Tibial artery (tissue), 4 donors: Measurements from ENCODE around the gene CALML3.
"Not testable (repeated sequence)": the region's sequence is repeated elsewhere in the genome, so short reads cannot be mapped to it uniquely, and the experiment has no call there.

Experiments
- DNase-seq, 2 donors: peaks; one replicate each; pipeline ENCODE4 v3.0.0-alpha.2; 2019
- H3K27ac ChIP-seq, 2 donors: fragments of 200-600 bp; sonication (generic) in 1 of 2; 1 replicate in 1 of 2; 2 replicates in 1 of 2; pipeline ENCODE4 v1.5.1; 2018 to 2019; ENCODE audit warnings: mild to moderate bottlenecking in 1 of 2
- H3K27me3 ChIP-seq, 2 donors: fragments of 200-600 bp; sonication (generic) in 1 of 2; one replicate each; pipeline versions ENCODE4 v1.5.1 to v1.6.0; 2016 to 2019
- H3K36me3 ChIP-seq, 3 donors: fragments of 200-600 bp; sonication (generic) in 2 of 3; one replicate each; pipeline ENCODE4 v1.5.1; 2016 to 2019; ENCODE audit warnings: mild to moderate bottlenecking in 2 of 3
- H3K4me1 ChIP-seq, 4 donors: fragments of 200-600 bp; sonication (generic) in 2 of 4; 1 replicate in 3 of 4; 2 replicates in 1 of 4; pipeline ENCODE4 v1.5.1; 2016 to 2019
- H3K4me3 ChIP-seq, 2 donors: fragments of 200-600 bp; sonication (generic) in 1 of 2; 1 replicate in 1 of 2; 2 replicates in 1 of 2; pipeline ENCODE4 v1.5.1; 2018 to 2019; ENCODE audit warnings: mild to moderate bottlenecking in 2 of 2
- H3K9me3 ChIP-seq, 3 donors: fragments of 200-600 bp; sonication (generic) in 1 of 3; one replicate each; pipeline ENCODE4 v1.5.1; 2016 to 2019
- intact Hi-C: fragments of 100-400 bp; cut with DNase I; formaldehyde crosslinking; loops from one replicate; pipeline ENCODE4 v1.15.0; 2023; ENCODE audit warnings: low total_unique reads
- TF ChIP-seq, protein P1 (sequence below), 2 experiments: fragments of 200-600 bp in 1 of 2; fragments of 450-650 bp in 1 of 2; IDR thresholded peaks; one replicate each; pipeline ENCODE4 v1.5.1; 2017 to 2019; ENCODE audit warnings: antibody characterized with exemption in 2 of 2, mild to moderate bottlenecking in 1 of 2, moderate library complexity in 1 of 2

CALML3 gene

DNA sequence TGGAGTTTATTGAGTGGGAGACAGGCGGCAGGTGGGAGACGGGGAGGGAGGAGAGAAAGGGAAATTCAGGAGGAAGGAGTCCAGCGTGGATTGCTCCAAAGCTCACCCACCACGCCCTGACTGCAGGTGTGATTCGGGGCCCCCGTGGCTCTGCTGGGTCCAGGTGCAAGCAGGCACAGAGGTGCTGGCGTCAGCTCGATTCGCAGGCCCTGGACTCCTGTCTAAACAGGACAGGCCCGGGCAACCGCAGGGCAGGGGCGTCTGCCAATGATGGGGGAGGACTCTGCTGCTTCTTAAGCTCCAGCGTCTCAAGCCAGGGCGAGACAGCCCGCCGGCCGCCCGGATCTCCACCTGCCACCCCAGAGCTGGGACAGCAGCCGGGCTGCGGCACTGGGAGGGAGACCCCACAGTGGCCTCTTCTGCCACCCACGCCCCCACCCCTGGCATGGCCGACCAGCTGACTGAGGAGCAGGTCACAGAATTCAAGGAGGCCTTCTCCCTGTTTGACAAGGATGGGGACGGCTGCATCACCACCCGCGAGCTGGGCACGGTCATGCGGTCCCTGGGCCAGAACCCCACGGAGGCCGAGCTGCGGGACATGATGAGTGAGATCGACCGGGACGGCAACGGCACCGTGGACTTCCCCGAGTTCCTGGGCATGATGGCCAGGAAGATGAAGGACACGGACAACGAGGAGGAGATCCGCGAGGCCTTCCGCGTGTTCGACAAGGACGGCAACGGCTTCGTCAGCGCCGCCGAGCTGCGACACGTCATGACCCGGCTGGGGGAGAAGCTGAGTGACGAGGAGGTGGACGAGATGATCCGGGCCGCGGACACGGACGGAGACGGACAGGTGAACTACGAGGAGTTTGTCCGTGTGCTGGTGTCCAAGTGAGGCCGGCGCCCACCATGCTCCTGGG is at the start of gene CALML3:
Gene CALML3 (plus strand): TSS at position 321 of the 920 bp plus-strand sequence. CDS start 125 bp downstream, at position 446.
- Histone ChIP-seq H3K4me3 (no peak within 1 kb of the TSS), H3K27me3 (no peaks in the 10 kb centered on the region), H3K36me3 (no peaks in the 10 kb centered on the region), H3K27ac (no peak within 1 kb of the TSS), H3K4me1 (peaks cover 0 to 22% (median 11%) of the 10 kb centered on the region in 4 donors), H3K9me3 (no peaks in the 10 kb centered on the region)
- intact Hi-C loops = loop anchor here (5.0 kb wide), 1 partner anchor 63 kb away; no protein-coding TSS in a partner anchor
- TF ChIP-seq, protein P1, sequence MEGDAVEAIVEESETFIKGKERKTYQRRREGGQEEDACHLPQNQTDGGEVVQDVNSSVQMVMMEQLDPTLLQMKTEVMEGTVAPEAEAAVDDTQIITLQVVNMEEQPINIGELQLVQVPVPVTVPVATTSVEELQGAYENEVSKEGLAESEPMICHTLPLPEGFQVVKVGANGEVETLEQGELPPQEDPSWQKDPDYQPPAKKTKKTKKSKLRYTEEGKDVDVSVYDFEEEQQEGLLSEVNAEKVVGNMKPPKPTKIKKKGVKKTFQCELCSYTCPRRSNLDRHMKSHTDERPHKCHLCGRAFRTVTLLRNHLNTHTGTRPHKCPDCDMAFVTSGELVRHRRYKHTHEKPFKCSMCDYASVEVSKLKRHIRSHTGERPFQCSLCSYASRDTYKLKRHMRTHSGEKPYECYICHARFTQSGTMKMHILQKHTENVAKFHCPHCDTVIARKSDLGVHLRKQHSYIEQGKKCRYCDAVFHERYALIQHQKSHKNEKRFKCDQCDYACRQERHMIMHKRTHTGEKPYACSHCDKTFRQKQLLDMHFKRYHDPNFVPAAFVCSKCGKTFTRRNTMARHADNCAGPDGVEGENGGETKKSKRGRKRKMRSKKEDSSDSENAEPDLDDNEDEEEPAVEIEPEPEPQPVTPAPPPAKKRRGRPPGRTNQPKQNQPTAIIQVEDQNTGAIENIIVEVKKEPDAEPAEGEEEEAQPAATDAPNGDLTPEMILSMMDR (IDR thresholded peaks at IDR 0.05) = no peak
- peak; percentile 16 to 59 for DNase-seq

DNA sequence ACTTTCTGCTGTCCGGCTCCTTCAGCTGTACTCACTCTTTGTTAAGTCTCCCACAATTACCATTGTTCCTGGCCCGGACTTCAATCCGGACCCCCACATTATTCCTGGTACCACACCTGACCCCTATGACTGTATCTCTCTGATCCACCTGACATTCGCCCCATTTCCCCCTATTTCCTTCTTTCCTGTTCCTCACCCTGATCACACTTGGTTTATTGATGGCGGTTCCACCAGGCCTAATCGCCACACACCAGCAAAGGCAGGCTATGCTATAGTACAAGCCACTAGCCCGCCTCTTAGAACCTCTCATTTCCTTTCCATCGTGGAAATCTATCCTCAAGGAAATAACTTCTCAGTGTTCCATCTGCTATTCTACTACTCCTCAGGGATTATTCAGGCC is 49.7 kb upstream of the CALML3 start:
- intact Hi-C loops, H3K27me3 ChIP-seq, H3K27ac ChIP-seq, DNase-seq, H3K4me1 ChIP-seq, H3K4me3 ChIP-seq, H3K36me3 ChIP-seq, H3K9me3 ChIP-seq: not testable (repeated sequence)

DNA sequence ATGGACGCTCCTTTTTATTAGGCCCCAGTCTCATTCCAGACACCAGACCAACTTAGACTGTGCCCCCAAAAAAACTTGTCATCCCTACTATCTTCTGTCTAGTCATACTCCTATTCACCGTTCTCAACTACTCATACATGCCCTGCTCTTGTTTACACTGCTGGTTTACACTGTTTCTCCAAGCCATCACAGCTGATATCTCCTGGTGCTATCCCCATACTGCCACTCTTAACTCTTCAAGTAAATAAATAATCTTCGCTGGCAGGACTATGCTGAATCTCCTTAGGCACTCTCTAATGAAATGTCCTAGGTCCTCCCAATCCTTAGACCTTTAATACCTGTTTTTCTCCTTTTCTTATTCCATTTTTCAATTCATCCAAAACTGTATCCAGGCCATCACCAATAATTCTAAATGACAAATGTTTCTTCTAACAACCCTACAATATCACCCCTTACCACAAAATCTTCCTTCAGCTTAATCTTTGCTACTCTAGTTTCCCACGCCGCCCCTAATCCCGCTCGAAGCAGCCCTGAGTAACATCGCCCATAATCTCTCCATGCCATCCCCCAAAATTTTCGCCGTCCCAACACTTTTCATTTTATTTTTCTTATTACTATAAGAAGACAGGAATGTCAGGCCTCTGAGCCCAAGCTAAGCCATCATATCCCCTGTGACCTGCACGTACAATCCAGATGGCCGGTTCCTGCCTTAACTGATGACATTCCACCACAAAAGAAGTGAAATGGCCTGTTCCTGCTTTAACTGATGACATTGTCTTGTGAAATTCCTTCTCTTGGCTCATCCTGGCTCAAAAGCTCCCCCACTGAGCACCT is 48.6 kb upstream of the CALML3 start:
- DNase-seq, H3K4me3 ChIP-seq, H3K27ac ChIP-seq, H3K27me3 ChIP-seq, intact Hi-C loops, H3K9me3 ChIP-seq, H3K4me1 ChIP-seq, H3K36me3 ChIP-seq: not testable (repeated sequence)

DNA sequence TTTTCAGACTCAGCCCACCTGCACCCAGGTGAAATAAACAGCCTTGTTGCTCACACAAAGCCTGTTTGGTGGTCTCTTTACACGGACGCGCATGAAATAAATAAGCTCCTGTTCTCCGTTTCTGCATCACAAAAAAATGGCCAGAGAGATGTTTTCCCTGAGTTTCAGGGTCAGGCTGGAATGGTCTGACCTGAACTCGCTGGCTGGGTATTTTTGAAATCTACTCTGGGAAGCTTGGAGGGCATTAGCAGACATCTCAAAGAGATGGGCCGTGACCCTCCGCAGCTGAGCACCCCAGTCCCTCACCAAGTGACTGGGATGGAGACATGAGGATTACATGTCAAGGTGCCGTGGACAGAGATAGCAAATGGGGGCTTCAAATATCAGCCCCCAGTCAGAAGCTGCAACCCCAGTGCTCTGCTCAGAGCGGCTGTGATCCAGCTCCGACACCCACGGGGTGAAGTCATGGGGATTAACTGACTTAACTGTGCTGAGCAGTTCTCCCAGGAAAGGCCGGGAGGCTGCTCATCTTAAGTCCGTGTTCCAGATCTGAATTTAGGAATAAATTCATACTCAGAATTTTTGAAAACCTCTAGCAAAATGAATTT is 47.7 kb upstream of the CALML3 start:
- Histone ChIP-seq H3K4me3 (no peak overlapping the region), H3K9me3 (no peaks in the 10 kb centered on the region), H3K4me1 (no peaks in the 10 kb centered on the region), H3K27ac (no peak overlapping the region), H3K36me3 (no peaks in the 10 kb centered on the region), H3K27me3 (no peaks in the 10 kb centered on the region)
- TF ChIP-seq, protein P1 (IDR thresholded peaks at IDR 0.05) = no peak
- no peak for DNase-seq
- intact Hi-C loops = no loop called here

DNA sequence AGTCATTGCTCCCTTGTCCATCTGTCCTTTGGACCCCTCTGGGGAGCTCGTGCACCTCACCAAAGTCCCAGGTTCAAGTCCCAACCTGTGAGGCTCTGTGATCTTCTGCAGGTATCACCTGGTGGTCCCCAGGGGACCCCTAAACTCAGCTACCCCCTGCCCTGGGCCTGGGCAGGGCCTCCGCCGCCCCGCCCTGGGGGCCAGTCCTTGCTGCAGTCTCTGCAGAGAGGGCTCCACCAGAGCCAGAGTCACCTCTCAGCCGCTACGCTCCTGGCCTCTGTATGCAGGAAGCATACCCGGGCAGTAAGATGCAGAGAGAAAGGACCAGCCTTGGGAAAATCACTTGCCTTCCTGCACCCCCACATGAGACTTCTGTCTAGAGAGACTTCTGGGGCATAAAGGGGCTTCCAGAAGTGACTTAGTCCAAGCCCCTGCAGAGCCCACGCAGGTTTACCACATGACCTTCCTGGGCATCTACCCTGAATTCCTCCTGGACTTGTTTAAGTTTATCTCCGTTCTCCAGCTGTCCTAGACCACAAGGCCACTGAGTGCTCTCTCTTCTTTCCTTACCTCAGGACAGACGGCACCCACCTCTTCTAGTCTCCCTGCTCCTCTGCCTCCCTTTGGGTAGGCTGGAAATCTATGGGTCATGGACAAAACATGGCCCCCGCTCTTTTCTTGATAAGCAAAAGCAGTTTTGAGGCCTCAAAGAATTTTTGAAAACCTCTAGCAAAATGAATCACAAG is 46.6 kb upstream of the CALML3 start:
- no peak for DNase-seq
- no peaks in the 10 kb centered on the region for H3K4me1 ChIP-seq
- intact Hi-C loops = no loop called here
- no peak overlapping the region for H3K4me3 ChIP-seq
- H3K27ac ChIP-seq = no peak overlapping the region
- TF ChIP-seq, protein P1 (IDR thresholded peaks at IDR 0.05) = no peak
- H3K27me3 ChIP-seq = no peaks in the 10 kb centered on the region
- no peaks in the 10 kb centered on the region for H3K36me3 ChIP-seq
- no peaks in the 10 kb centered on the region for H3K9me3 ChIP-seq

DNA sequence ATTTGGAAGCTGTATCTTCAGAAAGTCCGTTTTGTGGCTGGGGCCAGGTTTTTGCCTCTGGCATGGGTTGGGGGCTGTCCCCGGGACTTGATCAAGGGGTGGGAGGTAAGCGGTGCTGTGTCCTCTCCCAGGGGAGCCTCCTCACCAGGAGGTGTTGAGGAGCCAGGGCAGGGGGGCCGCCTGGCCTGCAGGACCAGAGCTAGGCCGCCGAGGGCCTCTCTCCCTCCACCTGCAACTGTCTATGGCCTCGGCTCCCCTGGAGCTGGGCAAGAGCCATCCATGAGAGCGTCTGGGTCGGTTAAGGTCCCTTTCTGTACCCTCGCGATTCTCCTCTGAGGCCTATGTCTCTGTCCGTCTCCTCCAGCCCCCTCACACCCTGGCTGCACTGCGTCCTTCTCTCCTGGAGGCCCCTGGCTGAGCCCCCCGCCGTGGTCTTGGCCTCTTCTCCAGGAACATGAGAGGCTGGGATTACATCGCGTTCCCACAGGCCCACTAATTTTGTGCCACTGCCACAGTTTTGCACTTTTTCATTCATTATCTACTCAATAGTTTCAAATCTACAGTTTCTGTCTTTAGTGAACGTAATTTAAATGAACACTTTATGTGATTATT is 46.0 kb upstream of the CALML3 start:
- no peak for DNase-seq
- intact Hi-C loops = no loop called here
- no peak overlapping the region for H3K4me3 ChIP-seq
- H3K36me3 ChIP-seq = no peaks in the 10 kb centered on the region
- no peaks in the 10 kb centered on the region for H3K4me1 ChIP-seq
- H3K27me3 ChIP-seq = no peaks in the 10 kb centered on the region
- TF ChIP-seq, protein P1 (IDR thresholded peaks at IDR 0.05) = no peak
- no peaks in the 10 kb centered on the region for H3K9me3 ChIP-seq
- H3K27ac ChIP-seq = no peak overlapping the region
